GM21526 (cell line): ENCODE data around the gene PARVA.
"Not testable (repeated sequence)": the region's sequence is repeated elsewhere in the genome, so short reads cannot be mapped to it uniquely, and the experiment has no call there.

Experiments used
- ATAC-seq: cut with Tn5 transposase; IDR thresholded peaks from one replicate; pipeline ENCODE4 v1.9.1; 2021; ENCODE audit warnings: moderate library complexity; ENCODE audit not compliant: unreplicated experiment, low FRiP score

PARVA gene

GRCh38 chr11:12377106-12377823 lies at the start of gene PARVA:
Gene PARVA (plus strand): TSS chr11:12377571. CDS start chr11:12377648, 77 bp downstream.
- no peak for ATAC-seq

- no peak for ATAC-seq
Observed at GRCh38 chr11:12329169-12329568, 48.2 kb upstream of the PARVA start.

- ATAC-seq: no peak
Observed at GRCh38 chr11:12329797-12330196, 47.6 kb upstream of the PARVA start.

GRCh38 chr11:12330485-12331231 lies 46.7 kb upstream of the PARVA start:
- no peak for ATAC-seq

- no peak for ATAC-seq
Observed at GRCh38 chr11:12331239-12331874, 46.0 kb upstream of the PARVA start.

- no peak for ATAC-seq
Observed at GRCh38 chr11:12343526-12343925, 33.8 kb upstream of the PARVA start.

- ATAC-seq: no peak
Observed at GRCh38 chr11:12353534-12353933, 23.8 kb upstream of the PARVA start.

- ATAC-seq: no peak
Observed at GRCh38 chr11:12354750-12355545, 22.4 kb upstream of the PARVA start.

- no peak for ATAC-seq
Observed at GRCh38 chr11:12356944-12357655, 20.3 kb upstream of the PARVA start.

- not testable (repeated sequence) for ATAC-seq
Observed at GRCh38 chr11:12357697-12358096, 19.7 kb upstream of the PARVA start.

- no peak for ATAC-seq
Observed at GRCh38 chr11:12358302-12359188, 18.8 kb upstream of the PARVA start.

- no peak for ATAC-seq
Observed at GRCh38 chr11:12359761-12360160, 17.6 kb upstream of the PARVA start.

- no peak for ATAC-seq
Observed at GRCh38 chr11:12361682-12362081, 15.7 kb upstream of the PARVA start.

- ATAC-seq: no peak
Observed at GRCh38 chr11:12362857-12363256, 14.5 kb upstream of the PARVA start.

GRCh38 chr11:12363373-12363772 lies 14.0 kb upstream of the PARVA start:
- no peak for ATAC-seq

- ATAC-seq: not testable (repeated sequence)
Observed at GRCh38 chr11:12365965-12366575, 11.3 kb upstream of the PARVA start.

- not testable (repeated sequence) for ATAC-seq
Observed at GRCh38 chr11:12367057-12367456, 10.3 kb upstream of the PARVA start.

GRCh38 chr11:12372111-12372510 lies 5.3 kb upstream of the PARVA start:
- no peak for ATAC-seq

- ATAC-seq: no peak
Observed at GRCh38 chr11:12375720-12376119, 1.7 kb upstream of the PARVA start.
